Activated CD4-positive, alpha-beta T cell treated with anti-CD3 and anti-CD28 coated beads for 24 hours (primary cell): ENCODE data around the gene VWA8.
"Not testable (repeated sequence)": the region's sequence is repeated elsewhere in the genome, so short reads cannot be mapped to it uniquely, and the experiment has no call there.

Source experiments
- DNase-seq, 2 donors: peaks; one replicate each; pipeline ENCODE4 v3.0.0-alpha.2; 2020; ENCODE audit warnings: low read depth in 2 of 2

VWA8 gene

DNA sequence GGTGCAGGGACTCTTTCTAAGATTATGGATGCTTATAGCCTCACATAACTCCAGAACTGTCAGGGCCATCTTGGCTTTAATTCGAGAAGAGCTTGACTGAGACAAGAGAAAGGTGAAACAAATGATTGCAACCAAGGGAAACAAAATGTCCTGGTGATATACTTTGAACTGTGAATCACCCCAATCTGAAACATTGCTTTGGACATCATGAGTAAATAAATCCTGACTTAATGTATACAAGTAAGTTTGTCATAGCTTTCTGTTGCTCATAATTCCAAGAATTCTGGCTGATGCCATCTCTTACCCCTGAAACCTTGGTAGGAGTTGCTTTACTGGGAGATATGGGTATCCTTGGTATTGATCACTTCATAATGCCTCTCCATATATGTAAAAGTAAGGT is 5.8 kb upstream of the VWA8 start:
- no peak for DNase-seq

DNA sequence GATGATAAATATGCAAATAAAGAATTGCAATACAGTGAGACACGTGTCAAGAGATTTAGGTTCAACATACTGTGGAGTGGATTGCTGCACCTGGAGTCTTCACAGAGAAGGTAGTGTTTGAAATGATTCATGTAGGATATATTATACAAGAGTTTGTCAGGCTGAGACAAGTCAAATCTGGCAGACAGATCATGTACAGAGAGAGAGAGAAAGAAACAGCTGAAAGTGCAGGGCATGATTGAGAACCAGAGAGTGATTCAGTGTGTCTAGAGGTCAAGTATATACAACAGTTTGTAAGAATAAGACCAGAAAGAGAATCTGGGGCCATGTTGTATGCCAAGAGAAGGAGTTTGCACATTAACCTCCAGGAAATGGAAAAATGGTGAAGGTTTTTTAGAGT is 2.1 kb upstream of the VWA8 start:
- DNase-seq: no peak

DNA sequence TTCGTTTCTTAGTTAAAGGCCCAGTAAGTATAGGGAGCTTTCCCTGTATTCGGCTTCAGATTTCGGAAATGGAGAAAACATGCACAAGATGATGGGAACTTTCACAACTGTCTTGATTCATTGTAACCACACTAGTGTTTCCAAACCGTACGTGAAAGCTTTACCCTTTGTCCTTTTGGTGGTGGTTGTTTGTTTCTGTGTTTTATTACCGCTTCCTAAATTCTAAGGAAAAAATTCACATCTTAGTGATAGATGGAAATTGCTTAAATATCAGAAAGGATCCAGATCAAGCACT is 504 bp upstream of the VWA8 start:
- no peak for DNase-seq

DNA sequence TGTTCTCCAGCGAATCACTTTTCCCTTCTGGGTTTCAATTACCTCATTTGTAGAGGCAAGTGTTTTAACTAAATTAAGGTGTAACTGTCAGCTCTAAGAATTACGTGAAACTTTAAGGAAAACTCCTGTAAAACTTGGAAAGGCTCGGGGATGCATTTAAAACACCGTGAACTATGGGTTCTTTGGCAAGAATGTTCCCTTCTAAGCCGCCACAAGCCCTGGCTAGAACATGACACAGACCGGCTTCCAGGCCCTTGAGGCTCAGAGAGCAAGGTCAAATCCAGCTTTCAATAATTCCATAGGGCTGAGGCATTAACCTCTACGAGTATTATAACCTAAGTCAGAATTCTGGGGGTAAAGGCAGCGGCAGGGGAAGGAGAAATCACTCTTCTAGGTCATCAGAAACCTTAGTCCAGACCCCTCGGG is 685 bp downstream of the VWA8 start:
- no peak for DNase-seq

DNA sequence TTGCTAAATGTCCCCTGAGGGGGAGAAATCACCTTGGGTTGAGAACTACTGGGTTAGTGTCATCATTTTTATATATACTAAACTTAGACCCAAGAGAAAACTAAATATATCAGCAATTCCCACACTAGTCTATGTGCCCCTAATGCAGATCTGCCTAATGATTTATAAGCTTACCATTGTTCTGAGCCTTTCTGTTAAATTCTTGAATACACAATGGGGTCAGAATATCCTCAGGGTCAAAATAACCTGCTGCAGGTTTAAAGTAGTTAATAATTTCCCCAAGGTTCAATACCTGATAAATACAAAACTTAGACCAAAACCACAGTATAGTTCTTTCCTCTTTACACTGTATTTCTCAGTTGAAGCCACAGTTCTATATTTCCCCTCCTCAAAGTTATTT is 4.6 kb downstream of the VWA8 start:
- DNase-seq: no peak

DNA sequence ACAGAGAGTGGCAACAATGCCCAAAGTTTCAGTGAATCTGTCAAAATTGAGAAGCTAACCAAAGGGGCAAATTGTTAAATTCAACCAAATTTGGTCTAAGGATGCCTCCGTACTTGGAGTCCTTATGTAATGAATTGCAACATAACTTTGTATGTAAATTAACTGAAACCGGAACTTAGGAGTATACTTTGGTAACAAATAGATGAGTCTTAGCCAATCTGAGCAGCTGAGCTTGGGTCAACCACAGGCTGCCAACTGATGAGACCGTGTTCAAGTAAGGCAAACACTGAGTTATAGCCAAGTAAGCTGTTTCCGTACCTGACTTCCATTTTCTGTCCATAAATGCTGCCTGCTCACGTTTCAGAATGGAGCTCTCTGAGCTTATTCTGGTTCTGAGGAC is 5.3 kb downstream of the VWA8 start:
- DNase-seq: no peak

DNA sequence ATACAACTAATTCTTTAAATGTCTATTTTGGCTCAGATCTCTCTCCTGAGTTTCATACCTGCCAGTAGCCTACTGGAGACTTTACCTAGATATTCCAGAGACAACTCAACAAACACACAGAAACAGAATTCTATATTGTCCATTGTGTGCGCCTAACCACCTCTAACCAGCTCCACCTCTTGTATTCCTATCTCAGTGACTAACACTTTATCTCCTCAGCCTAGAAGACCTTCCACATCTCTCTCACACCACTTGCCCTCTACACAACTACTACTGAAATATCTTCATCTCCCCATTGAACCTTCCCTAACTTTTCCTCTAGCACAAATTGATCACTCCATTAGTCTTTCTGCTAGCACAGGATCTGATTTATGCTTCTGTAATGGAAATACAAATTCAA is 6.7 kb downstream of the VWA8 start:
- DNase-seq: no peak

DNA sequence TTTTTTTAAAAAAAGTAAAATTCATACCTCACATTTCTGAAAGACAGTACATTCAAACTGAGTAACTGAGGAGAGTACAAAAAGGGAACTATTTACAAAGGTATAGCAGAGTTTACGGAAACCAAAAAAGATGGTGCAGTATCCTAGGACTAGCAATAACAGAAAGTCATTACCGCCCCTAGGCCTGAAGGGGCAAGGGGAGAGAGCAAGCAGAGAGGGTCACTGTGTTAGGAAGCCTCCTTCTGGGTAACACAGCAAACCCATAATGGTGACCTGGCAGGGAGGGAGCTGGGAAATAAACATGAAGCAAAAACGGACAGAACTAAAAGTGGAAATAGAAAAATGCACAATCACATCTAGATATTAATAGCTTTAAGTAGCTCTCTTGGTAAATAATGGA is 8.2 kb downstream of the VWA8 start:
- no peak for DNase-seq

DNA sequence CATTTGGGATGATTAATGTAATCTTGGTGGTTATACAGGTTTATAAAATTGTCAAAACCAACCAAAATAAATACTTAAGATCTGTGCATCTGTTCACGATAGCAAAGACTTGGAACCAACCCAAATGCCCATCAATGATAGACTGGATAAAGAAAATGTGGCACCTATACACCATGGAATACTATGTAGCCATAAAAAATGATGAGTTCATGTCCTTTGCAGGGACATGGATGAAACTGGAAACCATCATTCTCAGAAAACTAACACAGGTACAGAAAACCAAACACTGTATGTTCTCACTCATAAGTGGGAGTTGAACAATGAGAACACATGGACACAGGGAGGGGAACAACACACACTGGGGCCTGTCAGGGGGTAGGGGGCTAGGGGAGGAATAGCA is 11.8 kb downstream of the VWA8 start:
- not testable (repeated sequence) for DNase-seq

DNA sequence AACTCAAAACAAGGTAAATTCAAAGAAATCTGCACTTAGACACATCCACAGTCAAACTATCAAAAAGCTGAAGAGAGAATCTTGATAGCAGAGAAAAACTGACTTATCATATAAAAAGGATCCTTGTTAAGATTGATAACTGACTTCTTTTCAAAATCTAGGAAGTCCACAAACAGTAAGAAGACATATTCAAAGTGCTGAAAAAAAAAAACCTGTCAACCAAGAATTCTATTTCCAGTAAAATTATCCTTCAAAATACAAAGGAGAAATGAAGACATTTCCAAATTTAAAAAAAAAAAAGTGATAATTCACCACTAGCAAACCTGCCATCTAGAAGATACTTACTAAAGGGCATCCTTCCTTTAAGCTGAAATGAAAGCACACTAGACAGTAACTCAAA is 15.0 kb downstream of the VWA8 start:
- no peak for DNase-seq

DNA sequence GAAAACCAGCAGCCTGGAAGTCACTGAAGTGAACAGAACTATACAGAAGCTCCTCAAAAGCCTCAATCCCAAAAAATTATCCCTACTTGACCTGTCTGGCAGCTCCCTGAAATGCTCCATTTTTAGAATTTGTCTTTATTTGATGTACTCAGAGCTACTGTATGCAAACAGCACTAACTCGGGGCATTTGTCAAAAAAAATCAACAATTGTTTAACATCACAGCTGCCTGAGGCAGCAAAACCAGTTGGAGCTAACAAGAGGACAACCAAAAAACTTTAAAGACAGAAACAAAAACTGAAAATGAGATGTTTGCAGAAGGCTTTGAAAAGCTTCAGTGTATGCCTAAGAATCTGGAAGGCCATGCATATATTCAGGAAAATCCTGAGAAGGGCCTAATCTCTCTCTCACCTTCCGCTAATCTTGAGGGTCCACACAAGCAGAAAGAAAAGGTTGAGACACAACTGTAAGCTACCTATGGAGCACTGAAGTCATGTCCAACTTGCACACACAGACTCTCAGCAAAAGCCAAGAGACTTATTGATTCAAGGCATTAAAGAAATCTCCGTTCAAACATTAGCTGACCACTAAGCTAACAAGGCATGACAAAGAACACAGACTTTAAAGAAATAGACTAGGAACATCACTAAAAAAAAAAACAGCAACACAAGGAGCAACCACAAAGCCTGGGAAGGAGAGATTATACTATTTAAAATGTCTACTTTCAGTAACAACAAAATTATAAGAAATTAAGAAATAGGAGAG is 16.1 kb downstream of the VWA8 start:
- DNase-seq: no peak

DNA sequence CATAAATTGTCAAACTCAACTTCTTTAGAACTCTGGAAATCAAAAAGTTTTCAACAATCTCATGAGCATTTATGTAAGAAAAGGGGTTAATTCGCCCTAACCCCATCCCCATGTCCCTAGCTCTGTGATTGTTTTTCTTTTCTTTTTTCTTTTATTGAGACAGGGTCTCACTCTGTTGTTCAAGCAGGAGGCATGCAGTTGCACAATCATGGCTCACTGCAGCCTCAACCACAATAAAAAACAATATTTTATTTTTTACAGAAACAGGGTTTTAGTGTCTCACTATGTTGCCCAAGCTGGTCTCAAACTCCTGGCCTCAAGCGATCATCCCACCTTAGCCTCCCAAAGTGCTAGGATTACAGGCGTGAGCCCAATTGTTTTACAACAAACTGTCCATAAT is 16.7 kb downstream of the VWA8 start:
- DNase-seq: no peak

DNA sequence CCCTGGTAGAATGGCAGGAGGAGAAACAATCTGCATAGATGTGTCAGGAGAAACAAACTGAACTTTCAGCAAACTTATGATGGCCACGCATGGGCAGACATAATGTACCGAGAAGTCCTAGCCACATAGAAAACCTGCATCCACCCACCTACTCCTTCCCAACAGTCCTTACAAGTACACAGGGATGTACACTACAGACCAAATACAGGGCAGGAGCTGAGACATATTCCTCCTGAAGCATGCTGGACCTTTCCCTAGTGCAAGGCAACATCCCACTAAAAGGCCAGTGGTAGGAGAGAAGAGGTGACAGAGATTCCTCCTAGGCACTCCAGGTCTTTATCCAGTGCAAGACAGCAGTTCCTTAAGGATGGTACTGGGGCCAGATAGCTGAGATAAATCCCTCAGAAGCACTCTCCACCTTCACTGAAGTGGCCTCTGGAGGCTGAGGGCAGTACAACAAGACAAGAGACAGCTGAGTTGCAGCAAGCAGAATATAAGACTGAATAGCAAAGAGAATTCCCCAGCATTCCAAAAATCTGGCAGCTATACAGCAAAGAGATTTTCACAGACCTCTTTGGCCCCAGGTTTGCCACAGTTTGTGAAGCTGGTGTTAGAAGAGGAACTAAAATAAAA is 18.3 kb downstream of the VWA8 start:
- no peak for DNase-seq

DNA sequence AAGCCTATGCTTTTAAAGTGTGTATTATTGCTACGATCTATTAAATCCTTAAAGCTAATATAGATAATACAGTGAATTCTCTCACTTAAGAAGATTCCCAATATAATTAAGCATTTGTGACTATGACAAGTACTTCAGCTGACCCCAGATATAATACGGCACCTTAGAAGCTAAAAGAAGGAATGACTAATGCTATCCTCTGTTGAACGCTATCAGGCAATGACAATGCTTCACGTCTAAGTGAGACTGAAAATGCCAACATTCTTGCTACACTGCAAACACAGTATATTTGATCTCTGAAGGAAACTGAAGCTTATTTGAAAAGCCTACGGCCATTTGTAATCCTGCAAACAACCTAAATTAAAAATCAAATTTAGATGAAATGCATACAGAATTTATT is 19.7 kb downstream of the VWA8 start:
- no peak for DNase-seq

DNA sequence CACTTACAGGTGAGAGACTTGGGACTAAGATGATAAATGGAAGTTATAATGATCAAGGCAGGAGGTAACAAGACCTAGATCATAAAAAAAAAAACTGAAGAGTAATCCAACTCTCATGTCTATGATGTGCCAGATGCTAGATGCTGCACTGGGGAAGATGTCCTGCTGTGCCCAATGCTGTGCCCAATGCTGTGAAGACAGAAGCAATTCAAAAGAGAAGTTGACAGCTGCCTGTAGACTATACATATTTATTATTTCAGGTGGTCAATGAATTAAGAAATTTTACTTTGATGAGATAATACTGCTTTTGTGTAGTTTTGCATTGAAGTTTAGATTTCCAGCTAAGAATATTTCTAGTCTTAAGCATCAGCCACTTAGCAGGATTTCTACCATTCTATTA is 21.5 kb downstream of the VWA8 start:
- no peak for DNase-seq

DNA sequence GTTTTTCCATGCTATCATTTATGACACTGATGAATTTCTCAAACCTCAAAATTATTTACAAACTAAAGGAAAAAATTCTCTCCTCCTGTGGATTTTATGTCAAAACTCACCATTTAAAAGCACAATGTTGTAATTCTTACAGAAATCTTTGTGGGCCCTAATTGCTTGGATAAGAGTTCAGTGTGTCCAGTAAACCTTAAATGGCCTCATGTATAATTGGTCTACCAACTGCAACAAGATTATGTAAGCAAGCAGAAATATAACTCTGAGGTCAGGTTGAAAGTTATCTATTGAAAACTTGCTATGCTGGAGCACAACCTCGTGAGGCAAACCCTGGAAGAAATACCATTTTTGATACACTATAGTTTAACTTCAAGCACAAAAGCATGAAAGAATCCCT is 22.0 kb downstream of the VWA8 start:
- no peak for DNase-seq

DNA sequence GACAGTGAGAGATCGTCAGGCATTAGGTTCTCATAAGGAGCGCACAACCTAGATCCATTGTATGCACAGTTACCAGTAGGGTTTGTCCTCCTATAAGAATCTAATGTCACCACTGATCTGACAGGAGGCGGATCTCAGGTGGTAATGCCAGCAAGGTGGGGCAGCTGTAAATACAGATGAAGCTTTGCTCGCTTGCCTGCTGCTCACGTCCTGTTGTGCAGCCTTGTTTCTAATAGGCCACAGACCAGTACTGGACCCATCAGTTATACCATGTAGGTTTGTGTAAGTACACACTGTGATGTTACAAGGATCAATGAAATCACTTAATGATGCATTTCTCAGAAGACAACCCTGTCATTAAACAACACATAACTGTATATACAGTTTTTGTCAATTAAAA is 23.5 kb downstream of the VWA8 start:
- DNase-seq: no peak

DNA sequence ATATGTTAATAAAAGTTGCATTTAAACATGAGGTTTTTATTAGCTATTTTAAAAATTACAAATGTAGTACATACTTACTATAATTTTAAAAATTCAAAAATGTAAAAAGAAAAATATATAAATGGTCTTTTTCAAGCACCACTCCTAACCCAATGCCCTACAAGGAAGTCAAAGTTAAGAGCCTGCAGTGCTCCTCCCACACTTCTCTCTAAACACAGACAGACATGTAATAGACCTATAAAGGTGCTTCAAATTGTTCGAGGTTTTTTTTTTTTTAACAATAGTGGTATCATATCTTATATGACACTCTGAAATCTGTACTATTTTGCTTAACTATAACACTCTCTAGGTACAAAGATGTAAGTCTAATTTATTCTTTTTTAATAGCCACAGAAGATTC is 25.4 kb downstream of the VWA8 start:
- DNase-seq: no peak

DNA sequence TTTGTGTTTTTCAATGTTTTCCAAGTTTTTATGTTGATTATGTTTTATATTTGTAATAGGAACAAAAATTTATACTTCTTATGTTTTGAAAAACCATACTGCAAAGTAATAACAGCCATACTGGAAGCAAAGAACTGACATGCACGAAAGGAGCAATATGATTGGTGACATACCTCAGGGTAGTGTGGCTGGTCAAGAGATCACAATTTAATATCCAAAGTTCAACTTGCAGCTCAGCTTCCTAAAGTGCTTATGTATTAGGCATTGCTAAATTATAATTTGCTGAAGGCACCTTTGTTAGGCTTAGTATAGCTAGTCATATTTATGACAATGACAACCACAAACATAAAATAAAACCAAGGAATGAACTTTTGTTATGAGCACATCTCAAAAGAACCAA is 25.9 kb downstream of the VWA8 start:
- DNase-seq: no peak

DNA sequence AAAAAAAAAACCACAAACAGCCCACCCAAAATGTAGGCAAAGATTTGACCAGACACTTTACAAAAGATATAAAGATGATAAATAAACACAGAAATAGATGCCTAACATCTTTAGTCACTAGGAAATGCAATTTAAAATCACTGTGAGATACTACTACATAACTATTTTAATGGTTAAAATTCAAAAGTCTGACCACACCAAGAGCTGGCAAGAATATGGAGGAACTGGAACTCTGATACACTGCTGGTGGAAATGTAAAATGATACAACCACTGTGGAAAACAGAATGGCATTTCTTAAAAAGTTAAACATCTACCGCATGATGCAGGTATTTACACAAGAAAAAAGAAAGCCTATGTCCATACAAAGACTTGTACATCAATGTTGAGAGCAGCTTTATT is 26.8 kb downstream of the VWA8 start:
- DNase-seq: no peak

DNA sequence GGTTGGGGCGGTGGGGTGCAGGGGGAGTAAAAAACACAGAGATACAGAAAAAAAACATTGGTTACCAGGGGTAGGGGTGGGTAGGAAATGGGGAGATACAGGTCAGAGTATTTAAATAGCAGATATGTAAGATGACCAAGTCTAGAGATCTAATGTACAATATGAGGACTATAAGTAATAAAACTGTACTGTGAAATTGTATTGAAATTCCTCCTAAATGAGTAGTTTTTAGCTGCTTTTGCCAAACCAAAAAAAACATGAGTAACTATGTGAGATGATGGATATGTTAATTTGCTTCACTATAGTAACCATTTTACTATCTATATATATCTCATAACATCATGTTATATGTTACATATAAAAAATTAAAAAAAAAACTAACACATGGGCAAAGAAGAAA is 29.6 kb downstream of the VWA8 start:
- DNase-seq: no peak

DNA sequence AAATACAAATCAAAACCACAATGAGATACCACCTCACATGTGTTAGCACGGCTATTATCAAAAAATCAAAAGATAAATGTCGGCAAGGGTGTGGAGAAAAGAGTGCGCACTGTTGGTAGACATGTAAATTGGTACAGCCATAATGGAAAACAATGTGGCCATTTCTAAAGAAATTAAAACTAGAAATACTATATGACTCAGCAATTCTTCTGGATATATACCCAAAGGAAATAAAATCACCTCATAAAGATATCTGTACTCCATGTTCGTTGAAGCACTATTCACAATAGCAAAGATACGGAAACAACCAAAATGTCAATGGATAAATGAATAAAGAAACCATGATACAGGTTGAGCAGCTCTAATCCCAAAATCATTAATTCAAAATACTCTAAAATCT is 30.8 kb downstream of the VWA8 start:
- no peak for DNase-seq

DNA sequence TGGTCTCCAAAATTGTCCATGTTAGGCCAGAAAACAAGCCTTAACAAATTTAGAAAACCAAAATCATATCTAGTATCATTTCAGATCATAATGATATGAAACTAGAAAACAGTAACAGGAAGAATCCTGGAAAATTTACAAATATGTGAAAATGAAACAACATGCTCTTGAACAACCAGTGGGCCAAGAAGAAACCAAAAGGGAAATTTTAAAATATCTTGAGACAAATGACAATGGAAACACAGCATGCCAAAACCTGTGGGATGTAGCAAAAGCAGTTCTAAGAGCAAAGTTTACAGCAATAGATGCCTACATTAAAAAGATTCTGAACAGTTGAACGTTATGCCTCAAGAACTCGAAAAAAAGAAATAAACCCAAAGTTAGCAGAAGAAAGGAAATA is 32.6 kb downstream of the VWA8 start:
- no peak for DNase-seq

DNA sequence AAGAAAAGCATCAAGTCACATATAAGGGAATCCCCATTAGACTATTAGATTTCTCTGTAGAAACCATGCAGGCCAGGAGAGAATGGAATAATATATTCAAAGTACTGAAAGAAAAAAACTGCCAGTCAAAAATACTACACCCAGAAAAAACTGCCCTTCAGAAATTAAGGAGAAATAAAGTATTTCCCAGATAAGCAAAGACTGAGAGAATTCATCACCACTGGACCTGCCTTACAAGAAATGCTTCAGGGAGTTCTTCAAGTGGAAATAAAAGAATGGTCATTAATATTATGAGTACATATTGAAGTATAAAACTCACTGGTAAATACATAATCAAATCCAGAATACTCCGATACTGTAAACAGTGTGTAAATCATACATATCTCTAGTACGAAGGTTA is 35.9 kb downstream of the VWA8 start:
- DNase-seq: no peak
